A549 treated with AZD2906 at 1 μM for 4 hours (cell line): ENCODE results near the gene MYCBP. TPM values are rescaled to one million over a fixed set of nuclear protein-coding genes. Genes with fewer than 3 reads are reported as not detected.

ENCODE experiments used
- total RNA-seq: library from RNA; stranded (reverse); fragments of 200-300 nt; extraction: Qiagen RNA extraction; gene quantifications from 5 replicates; pipeline ENCODE4 v1.2.3, GENCODE V29; 2022

Gene MYCBP, protein sequence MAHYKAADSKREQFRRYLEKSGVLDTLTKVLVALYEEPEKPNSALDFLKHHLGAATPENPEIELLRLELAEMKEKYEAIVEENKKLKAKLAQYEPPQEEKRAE
- total RNA-seq: 16.7 to 20.7 TPM (median 18.4 TPM) in 5 replicates

DNA sequence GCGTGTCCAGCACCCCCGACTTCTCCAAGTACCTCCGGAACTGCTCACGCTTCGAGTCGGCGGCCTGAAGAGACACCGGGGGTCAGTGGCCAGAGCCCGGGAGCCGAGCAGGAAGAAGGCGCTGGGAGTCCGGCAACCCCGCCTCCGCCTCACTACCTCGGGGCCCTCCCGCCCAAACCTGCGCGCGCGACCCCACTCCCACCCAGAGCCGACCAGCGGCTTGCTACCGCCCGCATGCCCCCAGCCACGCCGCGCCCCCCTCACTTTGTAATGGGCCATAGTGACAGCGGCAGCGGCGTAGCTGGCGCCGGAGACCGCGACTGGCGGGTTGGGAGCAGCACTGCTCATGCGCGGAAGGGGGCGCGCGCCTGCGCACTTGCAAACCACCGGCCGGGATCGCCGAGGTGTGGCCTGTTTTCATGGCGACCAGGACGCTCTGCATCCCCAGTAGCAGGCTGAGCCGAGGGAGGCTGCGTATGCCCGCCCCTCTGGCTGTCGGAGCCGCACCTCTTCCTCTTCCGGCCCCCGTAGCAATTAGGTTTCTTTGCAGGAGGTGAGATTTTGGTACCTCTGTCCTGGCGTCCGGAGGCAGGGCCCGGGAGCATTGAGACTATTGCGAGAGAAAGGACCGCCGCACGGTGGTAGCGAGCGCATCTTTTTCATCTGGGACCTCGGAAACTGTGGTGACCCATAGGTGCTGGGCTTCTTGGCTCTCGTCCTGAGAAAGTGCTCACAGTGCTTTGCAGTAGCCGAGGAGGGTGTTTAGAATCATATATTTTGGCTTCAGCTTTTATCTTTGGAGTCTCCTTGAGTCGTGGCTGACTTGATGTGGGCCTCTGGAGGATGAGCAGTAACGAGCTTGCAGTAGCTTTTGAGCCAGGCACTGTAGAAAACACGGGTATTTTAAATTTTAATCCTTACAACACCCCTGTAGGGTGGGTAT is at the start of gene MYCBP:
Gene MYCBP, minus strand, starts transcription at position 322 of the 943 bp plus-strand sequence. Its CDS starts 43 bp downstream, at position 279.

DNA sequence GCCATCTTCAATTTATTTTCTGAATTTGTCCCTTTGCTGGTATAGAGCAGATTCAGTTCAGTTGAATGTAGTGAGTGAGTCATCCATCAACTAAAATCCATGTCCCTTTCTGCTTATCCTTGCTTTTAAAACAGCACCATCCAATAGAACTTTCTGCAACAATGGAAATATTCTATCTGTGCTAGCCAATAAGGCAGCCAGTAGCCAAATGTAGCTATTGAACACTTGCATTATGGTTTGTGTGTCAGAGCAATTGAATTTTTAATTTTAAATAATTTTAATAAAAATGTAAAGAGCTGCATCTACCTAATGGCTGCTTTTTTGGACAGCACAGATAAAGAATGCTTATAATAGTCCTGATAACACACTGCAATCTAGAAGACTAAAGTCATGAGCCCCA is 8.3 kb upstream of the MYCBP start, which contains the start of gene GJA9:
Gene GJA9, minus strand, starts transcription at position 101 of the 400 bp plus-strand sequence. CDS start 5,489 bp downstream, outside the sequence.

DNA sequence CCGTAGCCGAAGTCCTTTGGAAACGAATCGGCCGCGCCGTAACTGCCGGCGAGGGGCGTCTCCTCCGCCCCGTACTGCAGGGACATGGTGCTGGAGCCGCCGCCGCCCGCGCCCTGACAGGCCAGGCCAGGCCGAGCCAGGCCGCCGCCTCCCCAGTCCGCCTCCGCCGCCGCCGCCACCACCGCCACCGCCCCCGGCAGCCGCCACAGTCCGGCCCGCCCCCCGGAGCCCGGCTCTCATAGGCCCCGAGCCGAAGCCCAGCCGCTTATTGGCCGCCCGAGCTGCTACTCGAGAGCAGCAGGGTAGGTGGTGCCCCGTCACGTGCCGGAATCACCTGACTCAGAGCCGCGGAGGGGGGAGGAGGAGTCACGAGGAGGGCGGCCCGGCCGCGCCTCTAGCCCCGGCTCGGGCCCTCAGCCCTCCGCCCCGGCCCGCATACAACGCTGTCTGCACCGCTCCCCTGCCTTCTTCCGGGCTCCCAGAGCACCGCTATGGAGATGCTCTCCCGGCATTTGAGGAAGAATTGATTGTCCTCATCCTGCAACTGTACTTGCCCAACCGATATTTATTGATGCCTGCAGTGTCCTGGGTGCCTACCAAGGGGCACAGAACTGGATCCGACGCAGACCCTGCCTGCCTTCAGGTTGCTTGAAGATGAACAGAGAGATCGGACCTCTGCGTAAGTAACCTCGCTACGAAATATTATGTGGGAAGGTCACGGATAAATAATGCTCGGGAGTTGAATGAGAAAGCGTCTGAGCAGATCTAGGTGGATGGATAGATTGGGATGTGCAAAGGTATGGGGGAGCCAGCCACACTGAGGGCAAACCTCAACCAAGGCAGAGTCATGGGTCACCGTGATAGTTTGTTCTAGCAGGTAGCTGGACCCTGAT is 13.3 kb downstream of the MYCBP start, which contains the start of gene RRAGC:
Gene RRAGC, minus strand, starts transcription at position 212 of the 893 bp plus-strand sequence. Its CDS starts 126 bp downstream, at position 86.

Other genes with a start within 250 kb of the MYCBP start
- 28.0 to 32.8 TPM (median 29.2 TPM) in 5 replicates for gene RRAGC, start 13.6 kb downstream of the MYCBP start, total RNA-seq
- 0.03 TPM in 1 of 5 replicates, not detected in the others for gene GJA9, start 8.2 kb upstream of the MYCBP start, total RNA-seq
- gene RHBDL2, start 68.5 kb upstream of the MYCBP start, total RNA-seq: 1.4 to 2.6 TPM (median 1.9 TPM) in 5 replicates
- gene AKIRIN1, start 117.9 kb upstream of the MYCBP start, total RNA-seq: 41.1 to 45.0 TPM (median 42.8 TPM) in 5 replicates
- gene NDUFS5, start 153.0 kb upstream of the MYCBP start, total RNA-seq: 410 to 533 TPM (median 429 TPM) in 5 replicates